Endothelial cell of umbilical vein (primary cell): Measurements from ENCODE around the gene ATP6V0C. TPM values are rescaled to one million over a fixed set of nuclear protein-coding genes. Genes with fewer than 3 reads are reported as not detected.

Source experiments
- BruUV-seq: library from RNA; stranded (reverse); fragments of 400-500 nt; replicated peaks from 2 replicates; lab custom pipeline; 2021; lab: Mats Ljungman, UMichigan
- CTCF ChIA-PET: fragments of 300-600, 350-600 bp; sonication (Branson Sonifier 250); formaldehyde crosslinking; loops from one replicate; lab custom pipeline; 2021; ENCODE audit warnings: antibody characterized with exemption, inconsistent platforms; lab: Charles Lee
- POLR2A ChIA-PET: fragments of 300-600, 350-600 bp; sonication (Branson Sonifier 250); formaldehyde crosslinking; loops from one replicate; lab custom pipeline; 2021; ENCODE audit warnings: antibody characterized with exemption, inconsistent platforms; lab: Charles Lee
- DNase-seq: peaks from one replicate; pipeline ENCODE4 v3.0.0-alpha.2; 2011; ENCODE audit warnings: low read depth, low spot score
- FAIRE-seq: peaks from 2 replicates; lab custom pipeline; 2011; peaks lifted over from hg19 to GRCh38; lab: Jason Lieb, UNC
- H2AFZ ChIP-seq: 2 replicates; pipeline ENCODE4 v1.6.0; 2012; ENCODE audit warnings: low read depth, low read length, control low read depth, inconsistent platforms
- H3K27ac ChIP-seq: 2 replicates; pipeline ENCODE4 v1.5.1; 2011; ENCODE audit warnings: low read depth, mild to moderate bottlenecking, control low read depth, low read length, moderate library complexity; ENCODE audit not compliant: insufficient read depth
- H3K27me3 ChIP-seq, 2 experiments: 2 replicates each; pipeline versions ENCODE4 v1.6.0 to v1.6.1; 2011; ENCODE audit warnings: low read length in 2 of 2, mixed read lengths in 1 of 2; ENCODE audit not compliant: control insufficient read depth in 2 of 2, insufficient read depth in 2 of 2
- H3K36me3 ChIP-seq, 2 experiments: 2 replicates in 1 of 2; 3 replicates in 1 of 2; pipeline ENCODE4 v1.5.1; 2011; ENCODE audit warnings: low read length in 2 of 2, mild to moderate bottlenecking in 1 of 2, moderate library complexity in 1 of 2; ENCODE audit not compliant: control insufficient read depth in 2 of 2, insufficient read depth in 2 of 2; ENCODE audit errors: extremely low read depth in 1 of 2
- H3K4me1 ChIP-seq: 3 replicates; pipeline ENCODE4 v1.5.1; 2011; ENCODE audit warnings: mild to moderate bottlenecking, low read length; ENCODE audit not compliant: control insufficient read depth, insufficient read depth; ENCODE audit errors: extremely low read depth
- H3K4me2 ChIP-seq: 2 replicates; pipeline ENCODE4 v1.6.1; 2011; ENCODE audit warnings: low read length, control low read depth, mixed read lengths; ENCODE audit not compliant: insufficient read depth
- H3K4me3 ChIP-seq, 3 experiments: fragments of 200-600 bp in 1 of 3; sonication (generic), shearing (Covaris generic) in 1 of 3; replicated peaks in 1 of 3; 2 replicates each; pipeline ENCODE4 v1.5.1; 2011 to 2016; ENCODE audit warnings: control low read depth in 3 of 3, low read length in 3 of 3, mild to moderate bottlenecking in 2 of 3, inconsistent platforms in 1 of 3, low read depth in 1 of 3, moderate library complexity in 1 of 3; ENCODE audit not compliant: insufficient read depth in 1 of 3
- H3K79me2 ChIP-seq: 2 replicates; pipeline ENCODE4 v1.6.0; 2012; ENCODE audit warnings: low read length, inconsistent platforms; ENCODE audit not compliant: control insufficient read depth, insufficient read depth
- H3K9ac ChIP-seq: replicated peaks from 2 replicates; pipeline ENCODE3; 2011; ENCODE audit warnings: low read length, control low read depth; ENCODE audit not compliant: insufficient read depth; ENCODE audit errors: extremely low read depth
- H3K9me1 ChIP-seq: replicated peaks from 3 replicates; pipeline ENCODE4 v1.6.0; 2011; ENCODE audit warnings: mild to moderate bottlenecking, low read length; ENCODE audit not compliant: control insufficient read depth, insufficient read depth; ENCODE audit errors: extremely low read depth
- H3K9me3 ChIP-seq: replicated peaks from 2 replicates; pipeline ENCODE4 v1.5.1; 2012; ENCODE audit warnings: low read length, inconsistent platforms; ENCODE audit not compliant: control insufficient read depth, insufficient read depth
- H4K20me1 ChIP-seq: replicated peaks from 2 replicates; pipeline ENCODE3; 2011; ENCODE audit warnings: mild to moderate bottlenecking, low read length; ENCODE audit not compliant: control insufficient read depth, insufficient read depth; ENCODE audit errors: extremely low read depth
- FOS ChIP-seq: IDR thresholded peaks from 2 replicates; pipeline ENCODE4 v1.6.1; 2011; ENCODE audit warnings: mild to moderate bottlenecking, low read length, moderate library complexity, borderline replicate concordance; ENCODE audit not compliant: insufficient read depth
- GATA2 ChIP-seq: IDR thresholded peaks from 2 replicates; pipeline ENCODE4 v1.7.0; 2011; ENCODE audit warnings: low read depth, mild to moderate bottlenecking, moderate library complexity, mixed read lengths, low read length; ENCODE audit not compliant: insufficient read length, insufficient read depth
- JUN ChIP-seq: IDR thresholded peaks from 2 replicates; pipeline ENCODE4 v1.6.1; 2011; ENCODE audit warnings: borderline replicate concordance, low read depth; ENCODE audit not compliant: insufficient read length, insufficient read depth
- MYC ChIP-seq: IDR thresholded peaks from one replicate; pipeline ENCODE4 v1.6.1; 2011; ENCODE audit warnings: mild to moderate bottlenecking, low read depth, low read length
- POLR2A ChIP-seq: IDR thresholded peaks from 2 replicates; pipeline ENCODE4 v1.6.1; 2012; ENCODE audit warnings: low read depth, mild to moderate bottlenecking, control low read depth, low read length
- POLR2AphosphoS5 ChIP-seq: IDR thresholded peaks from 2 replicates; pipeline ENCODE4 v1.6.1; 2012; ENCODE audit warnings: low read depth, mild to moderate bottlenecking, control low read depth, low read length, moderate library complexity; ENCODE audit not compliant: insufficient read depth
- dilution Hi-C: fragments of 300-500 bp; cut with MboI; formaldehyde crosslinking; loops from one replicate; pipeline ENCODE4 v1.15.0; 2019; ENCODE audit warnings: low sequenced_read_pairs; ENCODE audit not compliant: extremely low pct_ligation_motif_present
- intact Hi-C: fragments of 100-400 bp; cut with micrococcal nuclease; formaldehyde crosslinking; loops from one replicate; pipeline ENCODE4 v1.10.0; 2022
- polyA plus RNA-seq, 4 experiments: library from polyadenylated mRNA; depleted of rRNA in 3 of 4; stranded (reverse) in 3 of 4; unstranded in 1 of 4; fragments of >200 nt; gene quantifications; 2 replicates each; pipeline versions ENCODE4 v1.2.1 to v1.2.3, GENCODE V29; 2011 to 2012; ENCODE audit warnings: missing spikeins in 1 of 4
- total RNA-seq: library from RNA; stranded (reverse); gene quantifications from 2 replicates; pipeline ENCODE4 v1.2.3, GENCODE V29; 2021
- TF ChIP-seq, protein P1 (sequence below), 2 donors: IDR thresholded peaks; 1 replicate in 1 of 2; 2 replicates in 1 of 2; pipeline ENCODE4 v1.5.1; 2011; ENCODE audit warnings: low read length in 2 of 2, mild to moderate bottlenecking in 2 of 2, moderate library complexity in 2 of 2, control low read depth in 1 of 2, inconsistent platforms in 1 of 2, low read depth in 1 of 2; ENCODE audit not compliant: insufficient read depth in 1 of 2; ENCODE audit errors: extremely low read depth in 1 of 2

ATP6V0C gene
- total and polyA plus RNA-seq, 2 donors (not counting 3 experiments of a cell fraction or from before 2014, with no cell fraction given) = 146 to 194 TPM

DNA sequence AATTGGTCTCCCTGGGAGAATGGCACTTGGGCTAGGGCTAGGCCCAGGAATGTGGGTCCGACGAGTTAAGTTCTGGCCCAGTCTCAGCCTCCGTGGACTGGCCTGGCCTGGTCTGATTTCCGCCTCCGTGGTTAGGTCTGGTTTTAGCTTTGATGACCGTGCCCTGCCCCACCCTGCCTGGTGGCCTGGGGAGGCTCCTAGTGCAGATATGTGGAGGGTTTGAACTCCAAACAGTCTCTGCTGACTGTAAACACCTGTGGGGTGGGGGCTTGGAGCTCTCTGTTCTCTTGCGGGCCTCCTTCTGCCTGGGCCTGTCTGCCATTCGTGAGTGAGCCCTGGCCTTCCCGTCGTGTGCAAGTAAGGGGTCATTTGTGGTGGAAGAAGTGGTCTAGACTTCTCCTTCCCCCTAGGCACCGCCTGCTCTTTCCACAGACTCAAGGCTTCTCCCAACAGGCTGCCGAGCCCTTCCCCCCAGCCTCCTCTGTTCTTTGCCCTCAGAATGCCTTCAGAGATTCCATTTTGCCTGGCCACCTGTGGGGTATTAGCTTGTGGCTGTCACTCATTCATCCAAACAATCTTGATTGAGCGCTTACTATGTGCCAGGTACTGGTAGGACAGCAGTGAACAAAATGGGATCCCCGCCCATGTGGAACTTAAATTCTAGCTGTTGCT lies 1.6 kb downstream of the ATP6V0C start:
- peaks cover 0 to 2% of the 10 kb centered on the region in 2 experiments for H3K36me3 ChIP-seq
- ChIA-PET POLR2A (interaction anchor here (1.3 kb wide), 1 partner anchor 9 kb away, joined by 3 read pairs; no protein-coding TSS in a partner anchor), CTCF (interaction anchor here (1.1 kb wide), 1 partner anchor 14 kb away, joined by 4 read pairs; no protein-coding TSS in a partner anchor)
- H3K9ac ChIP-seq = peak overlapping the region; percentile 88
- H3K9me1 ChIP-seq = no peaks in the 10 kb centered on the region
- H3K27ac ChIP-seq = peak overlapping the region; percentile 15
- peak overlapping the region; percentile 89 for H3K4me2 ChIP-seq
- no peaks in the 10 kb centered on the region for H3K9me3 ChIP-seq
- H3K4me3 ChIP-seq = peak overlapping the region; percentile 52 to 91 (median 73)
- peak; percentile 8 for FAIRE-seq
- intact Hi-C loops = no loop called here
- TSS peak; percentile 15 for BruUV-seq
- H3K27me3 ChIP-seq = no peaks in the 10 kb centered on the region
- dilution Hi-C loops = no loop called here
- DNase-seq = no peak
- H3K4me1 ChIP-seq = peaks cover 26% of the 10 kb centered on the region
- no peak overlapping the region for H2AFZ ChIP-seq
- peaks cover 58% of the 10 kb centered on the region for H3K79me2 ChIP-seq
- TF ChIP-seq GATA2 = no peak
- TF ChIP-seq FOS = no peak
- no peak for TF ChIP-seq JUN
- no peak for TF ChIP-seq POLR2A
- no peak for TF ChIP-seq POLR2AphosphoS5
- TF ChIP-seq, protein P1, sequence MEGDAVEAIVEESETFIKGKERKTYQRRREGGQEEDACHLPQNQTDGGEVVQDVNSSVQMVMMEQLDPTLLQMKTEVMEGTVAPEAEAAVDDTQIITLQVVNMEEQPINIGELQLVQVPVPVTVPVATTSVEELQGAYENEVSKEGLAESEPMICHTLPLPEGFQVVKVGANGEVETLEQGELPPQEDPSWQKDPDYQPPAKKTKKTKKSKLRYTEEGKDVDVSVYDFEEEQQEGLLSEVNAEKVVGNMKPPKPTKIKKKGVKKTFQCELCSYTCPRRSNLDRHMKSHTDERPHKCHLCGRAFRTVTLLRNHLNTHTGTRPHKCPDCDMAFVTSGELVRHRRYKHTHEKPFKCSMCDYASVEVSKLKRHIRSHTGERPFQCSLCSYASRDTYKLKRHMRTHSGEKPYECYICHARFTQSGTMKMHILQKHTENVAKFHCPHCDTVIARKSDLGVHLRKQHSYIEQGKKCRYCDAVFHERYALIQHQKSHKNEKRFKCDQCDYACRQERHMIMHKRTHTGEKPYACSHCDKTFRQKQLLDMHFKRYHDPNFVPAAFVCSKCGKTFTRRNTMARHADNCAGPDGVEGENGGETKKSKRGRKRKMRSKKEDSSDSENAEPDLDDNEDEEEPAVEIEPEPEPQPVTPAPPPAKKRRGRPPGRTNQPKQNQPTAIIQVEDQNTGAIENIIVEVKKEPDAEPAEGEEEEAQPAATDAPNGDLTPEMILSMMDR (IDR thresholded peaks at IDR 0.05; ENCODE audit: extremely low read depth in 1 of 2, insufficient read depth in 1 of 2, low read depth in 1 of 2, low read length in 2 of 2) = no peak
- no peak for TF ChIP-seq MYC
- H4K20me1 ChIP-seq = peaks cover 2% of the 10 kb centered on the region
